HCT116 (cell line): ENCODE results near the gene SCTR. TPM values are rescaled to one million over a fixed set of nuclear protein-coding genes. Genes with fewer than 3 reads are reported as not detected.

Experiments used
- ATAC-seq: fragments of 200-7000 bp; cut with Tn5 transposase; 2 replicates; pipeline ENCODE4 v1.9.1; 2020; ENCODE audit warnings: mild to moderate bottlenecking, moderate library complexity
- BruUV-seq: library from RNA; stranded (reverse); fragments of 400-500 nt; replicated peaks from 2 replicates; lab custom pipeline; 2021; lab: Mats Ljungman, UMichigan
- CTCF ChIA-PET: fragments of 300-600 bp; sonication (Branson Sonifier 250); formaldehyde crosslinking; loops from one replicate; lab custom pipeline; 2021; ENCODE audit warnings: antibody characterized with exemption; lab: Charles Lee
- POLR2A ChIA-PET: fragments of 300-600, 350-600 bp; sonication (Branson Sonifier 250); formaldehyde crosslinking; loops from one replicate; lab custom pipeline; 2021; ENCODE audit warnings: antibody characterized with exemption; lab: Charles Lee
- RAD21 ChIA-PET, 2 experiments: fragments of 300-600 bp; sonication (Branson Sonifier 250); formaldehyde crosslinking; loops; one replicate each; lab custom pipeline; 2023; ENCODE audit warnings: low total read pairs in 2 of 2; ENCODE audit not compliant: uncharacterized antibody in 2 of 2, unreplicated experiment in 2 of 2, low non-redundant PET in 1 of 2; lab: Charles Lee
- DNase-seq: peaks from one replicate; pipeline ENCODE4 v3.0.0-alpha.2; 2010; ENCODE audit warnings: low read depth, low spot score
- H2AFZ ChIP-seq: fragments of 200-600 bp; shearing (Covaris generic), sonication (generic); 2 replicates; pipeline ENCODE4 v1.6.1; 2017; ENCODE audit warnings: low read depth, mixed run types, mixed read lengths, antibody characterized with exemption, low read length; ENCODE audit not compliant: poor library complexity, severe bottlenecking
- H3K27ac ChIP-seq: 2 replicates; pipeline ENCODE4 v1.5.1; 2012; ENCODE audit warnings: low read depth, low read length
- H3K27me3 ChIP-seq: fragments of 200-600 bp; sonication (generic); 2 replicates; pipeline ENCODE4 v1.6.1; 2016; ENCODE audit warnings: mixed run types, low read length, mixed read lengths; ENCODE audit not compliant: insufficient read depth
- H3K36me3 ChIP-seq, 2 experiments: fragments of 200-500 bp in 1 of 2; fragments of 200-600 bp in 1 of 2; sonication (Bioruptor generic) in 1 of 2; sonication (generic) in 1 of 2; 2 replicates each; pipeline versions ENCODE4 v1.5.1 to v1.6.1; 2014 to 2016; ENCODE audit warnings: low read length in 2 of 2, inconsistent platforms in 1 of 2, mixed read lengths in 1 of 2, mixed run types in 1 of 2; ENCODE audit not compliant: insufficient read depth in 2 of 2, control insufficient read depth in 1 of 2
- H3K4me1 ChIP-seq, 2 experiments: fragments of 200-600 bp in 1 of 2; sonication (generic) in 1 of 2; 2 replicates each; pipeline versions ENCODE4 v1.5.1 to v1.6.1; 2012 to 2017; ENCODE audit warnings: low read length in 2 of 2, inconsistent platforms in 1 of 2, mild to moderate bottlenecking in 1 of 2, mixed read lengths in 1 of 2, mixed run types in 1 of 2, moderate library complexity in 1 of 2; ENCODE audit not compliant: insufficient read depth in 2 of 2, control insufficient read depth in 1 of 2
- H3K4me2 ChIP-seq: fragments of 200-600 bp; sonication (generic); 2 replicates; pipeline ENCODE4 v1.6.1; 2017; ENCODE audit warnings: mixed run types, low read length, mixed read lengths
- H3K4me3 ChIP-seq, 2 experiments: fragments of 200-600 bp in 1 of 2; sonication (generic) in 1 of 2; replicated peaks in 1 of 2; 2 replicates each; pipeline ENCODE4 v1.5.1; 2011 to 2016; ENCODE audit warnings: low read length in 2 of 2, control low read depth in 1 of 2, low read depth in 1 of 2, mild to moderate bottlenecking in 1 of 2, mixed read lengths in 1 of 2, mixed run types in 1 of 2
- H3K79me2 ChIP-seq: fragments of 200-600 bp; sonication (generic); 2 replicates; pipeline ENCODE4 v1.6.1; 2017; ENCODE audit warnings: mild to moderate bottlenecking, mixed run types, low read length, moderate library complexity, mixed read lengths; ENCODE audit not compliant: insufficient read depth
- H3K9ac ChIP-seq: fragments of 200-600 bp; sonication (generic); 2 replicates; pipeline ENCODE4 v1.6.1; 2016; ENCODE audit warnings: low read length, mixed read lengths
- H3K9me2 ChIP-seq: fragments of 200-600 bp; sonication (generic), shearing (Covaris generic); 2 replicates; pipeline ENCODE4 v1.6.1; 2017; ENCODE audit warnings: mixed run types, mild to moderate bottlenecking, moderate library complexity; ENCODE audit not compliant: insufficient read depth
- H3K9me3 ChIP-seq, 2 experiments: fragments of 200-500 bp in 1 of 2; fragments of 200-600 bp in 1 of 2; sonication (Bioruptor generic) in 1 of 2; sonication (generic) in 1 of 2; 2 replicates each; pipeline ENCODE4 v1.6.1; 2014 to 2017; ENCODE audit warnings: low read length in 2 of 2, mixed read lengths in 2 of 2, inconsistent platforms in 1 of 2, low read depth in 1 of 2, mild to moderate bottlenecking in 1 of 2, mixed run types in 1 of 2, moderate library complexity in 1 of 2; ENCODE audit not compliant: control insufficient read depth in 1 of 2, insufficient read depth in 1 of 2
- H4K20me1 ChIP-seq: fragments of 200-600 bp; sonication (generic), shearing (Covaris generic); 2 replicates; pipeline ENCODE4 v1.6.1; 2017; ENCODE audit warnings: mixed run types, mild to moderate bottlenecking, moderate library complexity; ENCODE audit not compliant: insufficient read depth
- CBX3 ChIP-seq: IDR thresholded peaks from 2 replicates; pipeline ENCODE4 v1.6.1; 2012; ENCODE audit warnings: low read depth
- RAD21 ChIP-seq: IDR thresholded peaks from 2 replicates; pipeline ENCODE4 v1.6.1; 2012; ENCODE audit warnings: low read depth, mild to moderate bottlenecking
- SIN3A ChIP-seq: IDR thresholded peaks from 2 replicates; pipeline ENCODE4 v1.6.1; 2012; ENCODE audit warnings: low read depth
- SP1 ChIP-seq: IDR thresholded peaks from 2 replicates; pipeline ENCODE4 v1.6.1; 2012; ENCODE audit warnings: low read depth
- ZFX ChIP-seq: fragments of 450-650 bp; IDR thresholded peaks from 2 replicates; pipeline ENCODE4 v1.6.1; 2017
- intact Hi-C: fragments of 100-400 bp; cut with micrococcal nuclease; formaldehyde crosslinking; loops from 2 replicates; pipeline ENCODE4 v1.10.0; 2022
- total RNA-seq: library from RNA; stranded (reverse); gene quantifications from one replicate; pipeline ENCODE4 v1.2.1, GENCODE V29; 2021; ENCODE audit not compliant: unreplicated experiment
- TF ChIP-seq, protein P1 (sequence below): IDR thresholded peaks from 2 replicates; pipeline ENCODE4 v1.6.1; 2012; ENCODE audit warnings: low read depth
- TF ChIP-seq, protein P2 (sequence below): IDR thresholded peaks from 2 replicates; pipeline ENCODE4 v1.6.1; 2011; ENCODE audit warnings: mild to moderate bottlenecking, low read length, moderate library complexity; ENCODE audit not compliant: insufficient replicate concordance; ENCODE audit errors: extremely low read depth

The SCTR gene
- total RNA-seq, 1 experiment from 2014 or later: not detected

DNA sequence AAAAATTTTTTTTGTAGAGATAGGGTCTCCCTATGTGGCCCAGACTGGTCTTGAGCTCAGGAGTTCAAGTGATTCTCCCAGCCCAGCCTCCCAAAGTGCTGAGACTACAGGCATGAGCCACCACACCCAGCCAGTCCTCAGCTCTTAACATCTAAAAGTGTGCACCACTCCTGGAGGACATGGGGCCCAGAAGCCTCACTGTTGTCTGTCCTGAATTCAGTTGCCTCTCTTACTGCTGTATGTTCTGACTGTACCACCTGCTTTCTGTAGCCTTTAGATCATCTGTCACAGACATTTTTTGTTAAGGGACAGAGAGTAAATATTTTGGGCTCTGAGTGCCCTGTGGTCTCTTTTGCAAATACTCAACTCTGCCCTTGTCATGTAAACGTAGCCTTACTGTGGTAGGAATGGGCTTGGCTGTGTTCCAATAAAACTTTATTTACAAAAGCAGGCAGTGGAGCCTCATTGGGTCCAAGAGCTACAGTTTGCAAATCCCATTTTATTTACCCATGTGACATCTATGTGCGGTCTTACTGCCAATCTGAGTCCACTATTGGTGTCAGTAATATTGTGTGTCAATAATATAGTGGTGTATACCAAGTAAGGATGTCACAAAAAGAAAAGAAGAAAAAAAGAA lies 54.5 kb downstream of the SCTR start:
- ChIA-PET CTCF (no interaction called here), POLR2A (no interaction called here), RAD21 (no interaction called here)
- Histone ChIP-seq H4K20me1 (no peaks in the 10 kb centered on the region), H3K4me3 (no peak overlapping the region), H3K36me3 (no peaks in the 10 kb centered on the region), H3K9ac (no peak overlapping the region), H3K4me1 (peaks cover 0 to 4% of the 10 kb centered on the region in 2 experiments; a peak in 1 of 4 replicates), H3K27ac (no peak overlapping the region), H3K9me2 (no peaks in the 10 kb centered on the region), H3K9me3 (no peaks in the 10 kb centered on the region), H3K4me2 (no peak overlapping the region), H2AFZ (no peak overlapping the region), H3K79me2 (no peaks in the 10 kb centered on the region), H3K27me3 (no peaks in the 10 kb centered on the region)
- intact Hi-C loops: loop anchor here (10.0 kb wide), 1 partner anchor 175 kb away; no protein-coding TSS in a partner anchor
- ATAC-seq: no peak
- TF ChIP-seq SIN3A: no peak
- TF ChIP-seq, protein P1, sequence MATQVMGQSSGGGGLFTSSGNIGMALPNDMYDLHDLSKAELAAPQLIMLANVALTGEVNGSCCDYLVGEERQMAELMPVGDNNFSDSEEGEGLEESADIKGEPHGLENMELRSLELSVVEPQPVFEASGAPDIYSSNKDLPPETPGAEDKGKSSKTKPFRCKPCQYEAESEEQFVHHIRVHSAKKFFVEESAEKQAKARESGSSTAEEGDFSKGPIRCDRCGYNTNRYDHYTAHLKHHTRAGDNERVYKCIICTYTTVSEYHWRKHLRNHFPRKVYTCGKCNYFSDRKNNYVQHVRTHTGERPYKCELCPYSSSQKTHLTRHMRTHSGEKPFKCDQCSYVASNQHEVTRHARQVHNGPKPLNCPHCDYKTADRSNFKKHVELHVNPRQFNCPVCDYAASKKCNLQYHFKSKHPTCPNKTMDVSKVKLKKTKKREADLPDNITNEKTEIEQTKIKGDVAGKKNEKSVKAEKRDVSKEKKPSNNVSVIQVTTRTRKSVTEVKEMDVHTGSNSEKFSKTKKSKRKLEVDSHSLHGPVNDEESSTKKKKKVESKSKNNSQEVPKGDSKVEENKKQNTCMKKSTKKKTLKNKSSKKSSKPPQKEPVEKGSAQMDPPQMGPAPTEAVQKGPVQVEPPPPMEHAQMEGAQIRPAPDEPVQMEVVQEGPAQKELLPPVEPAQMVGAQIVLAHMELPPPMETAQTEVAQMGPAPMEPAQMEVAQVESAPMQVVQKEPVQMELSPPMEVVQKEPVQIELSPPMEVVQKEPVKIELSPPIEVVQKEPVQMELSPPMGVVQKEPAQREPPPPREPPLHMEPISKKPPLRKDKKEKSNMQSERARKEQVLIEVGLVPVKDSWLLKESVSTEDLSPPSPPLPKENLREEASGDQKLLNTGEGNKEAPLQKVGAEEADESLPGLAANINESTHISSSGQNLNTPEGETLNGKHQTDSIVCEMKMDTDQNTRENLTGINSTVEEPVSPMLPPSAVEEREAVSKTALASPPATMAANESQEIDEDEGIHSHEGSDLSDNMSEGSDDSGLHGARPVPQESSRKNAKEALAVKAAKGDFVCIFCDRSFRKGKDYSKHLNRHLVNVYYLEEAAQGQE: no peak
- TF ChIP-seq SP1: no peak
- no peak for TF ChIP-seq CBX3
- no peak for TF ChIP-seq RAD21
- TF ChIP-seq, protein P2, sequence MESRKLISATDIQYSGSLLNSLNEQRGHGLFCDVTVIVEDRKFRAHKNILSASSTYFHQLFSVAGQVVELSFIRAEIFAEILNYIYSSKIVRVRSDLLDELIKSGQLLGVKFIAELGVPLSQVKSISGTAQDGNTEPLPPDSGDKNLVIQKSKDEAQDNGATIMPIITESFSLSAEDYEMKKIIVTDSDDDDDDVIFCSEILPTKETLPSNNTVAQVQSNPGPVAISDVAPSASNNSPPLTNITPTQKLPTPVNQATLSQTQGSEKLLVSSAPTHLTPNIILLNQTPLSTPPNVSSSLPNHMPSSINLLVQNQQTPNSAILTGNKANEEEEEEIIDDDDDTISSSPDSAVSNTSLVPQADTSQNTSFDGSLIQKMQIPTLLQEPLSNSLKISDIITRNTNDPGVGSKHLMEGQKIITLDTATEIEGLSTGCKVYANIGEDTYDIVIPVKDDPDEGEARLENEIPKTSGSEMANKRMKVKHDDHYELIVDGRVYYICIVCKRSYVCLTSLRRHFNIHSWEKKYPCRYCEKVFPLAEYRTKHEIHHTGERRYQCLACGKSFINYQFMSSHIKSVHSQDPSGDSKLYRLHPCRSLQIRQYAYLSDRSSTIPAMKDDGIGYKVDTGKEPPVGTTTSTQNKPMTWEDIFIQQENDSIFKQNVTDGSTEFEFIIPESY: no peak
- TF ChIP-seq ZFX: no peak
- no peak for DNase-seq
- no TSS peak for BruUV-seq
